GM21423 (cell line): ENCODE data around the gene CSDE1.

Source experiments
- ATAC-seq: cut with Tn5 transposase; IDR thresholded peaks from one replicate; pipeline ENCODE4 v1.9.1; 2021; ENCODE audit warnings: mild to moderate bottlenecking, moderate library complexity; ENCODE audit not compliant: unreplicated experiment

Gene CSDE1

DNA sequence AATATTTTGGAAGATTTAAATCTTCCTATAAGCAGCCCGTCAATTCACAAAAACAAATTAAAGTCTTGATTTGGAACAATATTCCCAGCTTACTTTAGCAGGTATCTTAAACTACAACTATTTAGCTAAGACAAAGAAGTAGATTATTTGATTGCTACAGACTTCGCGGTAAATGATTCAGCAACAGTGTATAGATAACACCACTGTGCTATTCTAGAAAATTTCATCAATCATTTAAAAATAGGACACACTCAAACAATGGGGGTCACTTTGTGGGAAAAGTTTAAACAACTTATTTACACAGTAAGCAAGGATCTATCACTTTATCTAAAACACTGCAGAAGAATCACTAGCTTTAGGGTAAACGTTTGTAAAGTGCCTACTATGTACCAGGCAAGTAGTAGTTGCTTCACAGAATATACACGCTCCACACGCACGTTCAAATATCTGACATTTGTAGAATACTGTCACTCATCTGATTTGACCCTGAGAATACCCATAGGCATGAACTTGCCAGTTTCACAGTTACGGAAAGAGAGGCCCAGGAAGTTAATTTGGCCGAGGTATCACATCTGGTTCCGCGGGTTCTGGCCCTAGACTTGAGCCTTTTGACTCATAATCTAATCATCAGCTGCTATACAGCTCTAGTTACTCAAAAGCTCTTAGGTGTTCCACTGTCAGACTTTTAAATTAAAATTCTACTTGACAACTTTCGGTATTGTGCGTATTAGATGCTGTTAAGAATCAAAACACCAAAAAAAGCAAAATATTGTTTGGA, 88.8 kb downstream of the CSDE1 start:
- no peak for ATAC-seq

DNA sequence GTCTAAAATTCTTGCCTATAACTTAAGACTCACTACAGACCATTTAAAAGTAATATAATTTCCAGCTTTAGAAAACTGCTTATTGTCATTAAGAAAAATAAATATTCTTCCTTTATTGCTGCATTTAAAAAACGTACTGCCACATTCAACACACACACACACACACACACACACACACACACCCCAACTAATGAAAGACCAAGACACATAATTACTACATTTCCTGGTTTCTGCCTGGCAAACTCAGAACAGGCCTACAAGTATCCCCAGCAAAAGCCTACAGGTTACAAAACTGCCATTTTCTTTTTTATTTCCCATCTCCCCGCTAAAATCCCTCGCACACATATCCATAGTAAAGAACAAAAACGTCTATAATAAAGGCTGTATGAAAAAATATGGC, 89.4 kb downstream of the CSDE1 start:
- no peak for ATAC-seq

DNA sequence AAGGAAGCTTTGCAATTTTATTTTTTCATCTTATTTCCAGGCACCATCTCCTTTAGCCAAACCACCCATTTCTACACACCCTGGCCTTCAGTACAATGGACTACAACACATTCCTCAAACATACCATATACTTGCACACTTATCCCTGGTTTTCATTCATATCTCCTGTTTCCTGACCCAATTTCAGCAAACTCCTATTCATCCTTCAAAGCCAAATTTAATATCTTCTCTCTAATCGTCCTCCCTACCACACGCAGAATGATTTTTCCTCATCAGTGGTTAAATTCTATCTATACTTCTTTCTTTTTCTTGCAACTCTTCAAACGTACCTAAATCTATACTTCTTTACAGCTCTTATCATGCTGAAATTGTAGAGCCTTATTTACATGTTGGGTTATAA, 90.8 kb downstream of the CSDE1 start:
- ATAC-seq: no peak
